Muscle layer of colon (tissue), 2 donors: ENCODE data around the gene HOXC10.
A peak's percentile ranks its signal among the peaks of the same experiment; 100 is the strongest.

Experiments
- H3K27ac ChIP-seq: one replicate; pipeline ENCODE4 v1.7.0; 2013; ENCODE audit warnings: low read depth, mild to moderate bottlenecking, low read length, moderate library complexity
- H3K27me3 ChIP-seq, 2 donors: one replicate each; pipeline ENCODE4 v1.7.0; 2013; ENCODE audit warnings: low read length in 2 of 2, mild to moderate bottlenecking in 2 of 2; ENCODE audit not compliant: insufficient read depth in 2 of 2, control insufficient read depth in 1 of 2
- H3K36me3 ChIP-seq: one replicate; pipeline ENCODE4 v1.7.0; 2013; ENCODE audit warnings: mild to moderate bottlenecking, low read length; ENCODE audit not compliant: insufficient read depth
- H3K4me1 ChIP-seq: one replicate; pipeline ENCODE4 v1.7.0; 2013; ENCODE audit warnings: mild to moderate bottlenecking, low read length; ENCODE audit not compliant: insufficient read depth
- H3K4me3 ChIP-seq, 2 donors: one replicate each; pipeline ENCODE4 v1.7.0; 2013; ENCODE audit warnings: low read length in 2 of 2, low read depth in 1 of 2, mild to moderate bottlenecking in 1 of 2, moderate library complexity in 1 of 2
- H3K9ac ChIP-seq: one replicate; pipeline ENCODE4 v1.7.0; 2013; ENCODE audit warnings: low read length
- H3K9me3 ChIP-seq: one replicate; pipeline ENCODE4 v1.7.0; 2013; ENCODE audit warnings: mild to moderate bottlenecking, low read length
- donor health status: abdominal sarcoma.
- donor health status: Adenocarcinoma of cecum.

Gene HOXC10

GRCh38 chr12:54036620-54037359 is 51.8 kb downstream of the HOXC10 start:
- Histone ChIP-seq H3K9ac (no peak overlapping the region), H3K27ac (no peak overlapping the region), H3K36me3 (no peaks in the 10 kb centered on the region), H3K9me3 (no peaks in the 10 kb centered on the region), H3K4me3 (no peak overlapping the region), H3K4me1 (peaks cover 16% of the 10 kb centered on the region), H3K27me3 (peaks cover 28 to 68% of the 10 kb centered on the region in 2 donors)

GRCh38 chr12:54037360-54038283 is 52.7 kb downstream of the HOXC10 start:
- Histone ChIP-seq H3K27me3 (peaks cover 21 to 67% of the 10 kb centered on the region in 2 donors), H3K9ac (no peak overlapping the region), H3K4me3 (no peak overlapping the region), H3K9me3 (no peaks in the 10 kb centered on the region), H3K36me3 (no peaks in the 10 kb centered on the region), H3K4me1 (peaks cover 16% of the 10 kb centered on the region), H3K27ac (no peak overlapping the region)

- no peak overlapping the region for H3K27ac ChIP-seq
- peaks cover 10% of the 10 kb centered on the region for H3K4me1 ChIP-seq
- H3K36me3 ChIP-seq, result no peaks in the 10 kb centered on the region
- H3K9ac ChIP-seq, result no peak overlapping the region
- peaks cover 13 to 67% of the 10 kb centered on the region in 2 donors for H3K27me3 ChIP-seq
- H3K4me3 ChIP-seq, result no peak overlapping the region
- H3K9me3 ChIP-seq, result no peaks in the 10 kb centered on the region
These were observed 53.4 kb downstream of the HOXC10 start for GRCh38 chr12:54038284-54038870.

- Histone ChIP-seq H3K27ac (no peak overlapping the region), H3K4me3 (no peak overlapping the region), H3K4me1 (peaks cover 5% of the 10 kb centered on the region), H3K36me3 (no peaks in the 10 kb centered on the region), H3K9ac (no peak overlapping the region), H3K9me3 (no peaks in the 10 kb centered on the region), H3K27me3 (peaks cover 13 to 62% of the 10 kb centered on the region in 2 donors)
These were observed 54.0 kb downstream of the HOXC10 start for GRCh38 chr12:54038871-54039414.

- Histone ChIP-seq H3K36me3 (no peaks in the 10 kb centered on the region), H3K9ac (no peak overlapping the region), H3K4me3 (peak overlapping the region in 1 of 2 donors; percentile 7), H3K27me3 (peaks cover 19 to 58% of the 10 kb centered on the region in 2 donors), H3K9me3 (no peaks in the 10 kb centered on the region), H3K27ac (no peak overlapping the region), H3K4me1 (peaks cover 5% of the 10 kb centered on the region)
These were observed 54.6 kb downstream of the HOXC10 start for GRCh38 chr12:54039417-54040147.
